ENCODE measurements around the gene MOK.

Gene MOK

GRCh38 chr14:102230481-102231210, 74.3 kb downstream of the MOK start:
- H3K36me3 Mint-ChIP-seq, result no peaks in the 10 kb centered on the region
- H3K27ac Mint-ChIP-seq, result no peak overlapping the region
- no peak overlapping the region for H3K4me3 Mint-ChIP-seq
- no peaks in the 10 kb centered on the region for H3K9me3 Mint-ChIP-seq
- H3K27me3 Mint-ChIP-seq, result no peaks in the 10 kb centered on the region
- no peaks in the 10 kb centered on the region for H3K4me1 Mint-ChIP-seq

DNA sequence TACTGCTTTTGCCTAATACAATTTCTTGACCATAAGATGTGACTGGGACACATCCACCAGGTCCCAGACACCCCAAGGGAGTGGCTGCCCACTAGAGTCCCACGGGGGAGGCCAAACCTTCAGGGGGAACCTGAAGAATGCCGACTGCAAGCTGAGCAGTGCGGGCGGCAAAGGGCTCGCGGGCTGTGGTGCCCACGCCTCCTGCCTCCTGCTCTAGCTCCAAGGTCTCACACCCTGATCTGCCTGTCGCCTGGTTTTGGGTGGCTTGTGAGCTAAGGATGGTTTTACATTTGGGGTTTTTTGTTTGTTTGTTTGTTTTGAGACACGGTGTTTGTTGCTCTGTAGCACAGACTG, 75.2 kb downstream of the MOK start:
- Mint-ChIP-seq H3K27ac (no peak overlapping the region), H3K27me3 (no peaks in the 10 kb centered on the region), H3K4me3 (no peak overlapping the region), H3K4me1 (no peaks in the 10 kb centered on the region), H3K36me3 (no peaks in the 10 kb centered on the region), H3K9me3 (no peaks in the 10 kb centered on the region)

DNA sequence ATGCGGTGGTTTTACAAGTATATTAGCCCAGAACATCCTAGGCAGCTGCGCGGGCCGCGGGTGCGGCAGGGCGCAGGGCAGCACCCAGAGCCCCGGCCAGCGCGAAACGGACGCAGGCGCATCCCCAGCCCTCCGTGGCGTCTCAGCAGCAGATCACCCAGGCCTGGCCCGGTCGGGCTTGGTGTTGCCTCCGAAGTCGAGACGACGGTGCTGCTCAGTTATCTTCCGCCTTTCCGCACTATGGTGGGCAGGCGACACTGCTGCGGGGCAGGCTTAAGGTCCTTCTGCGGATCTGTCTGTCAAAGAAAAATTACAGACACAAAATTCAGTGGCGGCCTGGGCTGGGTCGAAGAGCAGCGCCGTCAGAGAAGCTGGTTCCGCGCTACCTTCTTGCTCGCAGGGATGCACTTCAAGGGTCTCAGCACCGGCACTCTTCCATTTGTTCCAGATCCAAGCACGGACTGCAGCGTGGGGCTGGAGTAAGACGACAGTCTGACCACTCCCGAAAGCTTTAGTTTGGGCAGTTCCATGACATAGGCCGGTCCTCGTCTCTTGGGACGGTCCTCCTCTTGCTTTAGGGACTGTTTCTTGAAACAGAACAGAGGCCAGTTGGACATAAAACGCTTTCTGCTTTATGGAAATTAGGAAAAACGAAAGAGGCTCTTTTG, 75.8 kb downstream of the MOK start:
- no peaks in the 10 kb centered on the region for H3K27me3 Mint-ChIP-seq
- H3K4me1 Mint-ChIP-seq, result no peaks in the 10 kb centered on the region
- no peaks in the 10 kb centered on the region for H3K9me3 Mint-ChIP-seq
- H3K27ac Mint-ChIP-seq, result no peak overlapping the region
- no peak overlapping the region for H3K4me3 Mint-ChIP-seq
- no peaks in the 10 kb centered on the region for H3K36me3 Mint-ChIP-seq

DNA sequence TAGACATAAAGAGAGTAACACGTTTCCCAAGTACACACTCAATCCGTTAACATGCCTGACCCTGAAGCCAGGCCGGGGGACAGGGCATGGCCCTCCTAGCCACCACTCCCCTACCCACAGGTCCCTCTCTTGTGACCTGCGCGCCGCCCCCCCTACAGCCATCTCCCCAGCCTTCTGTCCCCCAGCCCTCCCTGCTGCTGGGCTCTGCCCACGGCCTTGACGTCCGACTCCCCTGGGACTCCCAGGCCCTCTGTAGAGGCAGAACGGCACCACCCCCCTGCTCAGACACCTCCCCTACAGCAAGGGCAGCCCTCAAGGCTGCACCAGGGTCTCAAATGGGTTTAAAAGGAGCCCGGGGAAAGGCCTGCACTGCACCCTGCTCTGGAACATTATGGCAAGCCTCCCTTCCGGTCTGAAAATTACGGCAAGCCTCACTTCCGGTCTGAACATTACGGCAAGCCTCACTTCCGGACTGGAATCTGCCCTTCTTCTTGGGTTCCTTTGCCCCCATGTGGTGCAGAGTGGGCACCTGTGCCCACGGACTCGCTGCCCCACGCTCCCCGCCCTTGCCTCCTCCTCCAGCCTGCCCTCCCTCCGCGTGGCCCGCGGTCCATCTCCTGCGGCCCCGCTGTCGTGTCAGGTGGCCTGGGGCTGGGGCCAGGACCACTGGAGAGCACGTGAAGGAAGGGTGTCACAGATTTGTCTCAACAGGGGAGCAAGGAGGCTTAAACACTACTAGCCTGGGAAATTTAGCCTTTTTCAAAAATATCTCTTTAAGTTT, 77.6 kb downstream of the MOK start:
- Mint-ChIP-seq H3K4me3 (no peak overlapping the region), H3K36me3 (peaks cover 1% of the 10 kb centered on the region), H3K9me3 (no peaks in the 10 kb centered on the region), H3K27ac (no peak overlapping the region), H3K4me1 (no peaks in the 10 kb centered on the region), H3K27me3 (no peaks in the 10 kb centered on the region)

DNA sequence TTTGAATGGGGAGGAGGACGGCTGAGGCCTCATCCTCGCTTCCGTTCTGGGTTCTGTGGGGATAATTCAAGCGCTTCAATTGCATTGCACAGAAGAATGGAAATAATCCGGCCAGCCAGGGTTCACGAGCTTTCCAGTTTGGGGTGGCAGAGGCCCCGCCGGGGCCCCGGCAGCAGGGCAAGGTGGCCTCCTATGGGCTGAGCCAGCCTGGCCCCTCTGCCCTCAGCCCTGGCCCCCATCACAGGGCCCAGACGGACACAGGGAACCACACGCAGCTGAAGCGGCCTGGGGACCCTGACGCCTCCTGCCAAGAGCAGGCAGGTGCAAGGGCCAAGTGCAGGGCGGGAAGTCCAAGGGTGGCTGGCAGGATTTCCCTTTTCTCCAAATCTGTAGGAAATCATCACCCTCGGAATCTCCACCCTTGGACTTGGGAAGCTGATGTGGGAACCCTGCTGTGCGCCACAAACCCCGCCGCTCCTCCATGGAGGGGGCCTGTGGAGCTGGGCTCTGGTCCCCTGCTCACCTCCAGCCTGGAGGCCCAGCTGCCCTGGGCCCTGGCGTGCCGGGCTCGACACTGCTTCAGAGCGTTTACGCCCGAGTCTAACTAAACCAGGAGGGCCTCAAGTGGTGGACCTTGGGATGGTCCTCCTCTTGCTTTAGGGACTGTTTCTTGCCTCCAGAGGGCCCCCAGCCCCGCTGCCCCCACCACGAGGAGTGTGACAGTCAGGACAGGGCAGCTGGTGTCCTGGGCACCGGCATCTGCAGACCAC, 78.4 kb downstream of the MOK start:
- H3K27ac Mint-ChIP-seq, result no peak overlapping the region
- H3K4me3 Mint-ChIP-seq, result no peak overlapping the region
- no peaks in the 10 kb centered on the region for H3K9me3 Mint-ChIP-seq
- no peaks in the 10 kb centered on the region for H3K4me1 Mint-ChIP-seq
- peaks cover 1% of the 10 kb centered on the region for H3K36me3 Mint-ChIP-seq
- H3K27me3 Mint-ChIP-seq, result no peaks in the 10 kb centered on the region

GRCh38 chr14:102225936-102226335, 79.0 kb downstream of the MOK start:
- Mint-ChIP-seq H3K9me3 (no peaks in the 10 kb centered on the region), H3K27me3 (no peaks in the 10 kb centered on the region), H3K4me3 (no peak overlapping the region), H3K27ac (no peak overlapping the region), H3K4me1 (no peaks in the 10 kb centered on the region), H3K36me3 (peaks cover 1% of the 10 kb centered on the region)

DNA sequence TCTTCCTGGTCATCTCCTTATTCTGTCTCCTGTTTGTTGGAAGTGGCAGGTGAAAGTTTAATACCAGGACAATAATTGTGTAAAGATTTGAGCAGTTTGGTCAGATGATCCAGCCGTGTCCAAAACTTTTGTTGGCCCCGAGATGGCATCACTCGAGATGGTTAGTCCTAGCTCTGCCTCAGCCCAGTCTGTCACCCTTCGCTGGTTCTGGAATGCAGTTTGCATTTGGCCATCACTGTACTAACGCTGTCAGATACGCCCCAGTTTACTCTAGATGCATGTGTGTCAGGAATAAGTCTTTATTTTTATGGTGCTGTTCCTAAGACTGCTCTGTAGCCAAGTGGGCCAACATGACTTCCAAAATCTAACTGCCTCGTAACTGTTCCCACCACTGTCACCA, 79.6 kb downstream of the MOK start:
- Mint-ChIP-seq H3K36me3 (peaks cover 1% of the 10 kb centered on the region), H3K27ac (no peak overlapping the region), H3K27me3 (no peaks in the 10 kb centered on the region), H3K4me3 (no peak overlapping the region), H3K9me3 (no peaks in the 10 kb centered on the region), H3K4me1 (no peaks in the 10 kb centered on the region)

DNA sequence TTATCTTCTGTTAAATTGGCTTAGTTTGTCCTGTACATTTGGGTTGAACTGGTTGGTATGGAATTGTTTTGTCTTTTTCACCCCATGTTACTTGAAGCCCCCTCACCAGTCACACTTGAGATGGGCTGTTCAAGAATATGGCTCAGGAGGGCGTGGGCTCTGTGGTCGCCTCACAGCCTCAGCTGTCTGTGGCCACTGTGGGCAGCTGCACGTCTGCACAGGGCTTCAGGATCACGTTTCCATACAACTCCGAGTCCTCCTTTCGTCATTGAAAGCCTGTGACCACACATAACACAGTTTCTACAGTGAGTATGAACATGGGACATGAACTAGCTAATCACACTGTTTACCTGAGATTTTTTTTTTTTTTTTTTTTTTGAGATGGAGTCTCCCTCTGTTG, 81.3 kb downstream of the MOK start:
- Mint-ChIP-seq H3K9me3 (no peaks in the 10 kb centered on the region), H3K4me3 (no peak overlapping the region), H3K27me3 (no peaks in the 10 kb centered on the region), H3K36me3 (peaks cover 1% of the 10 kb centered on the region), H3K4me1 (no peaks in the 10 kb centered on the region), H3K27ac (no peak overlapping the region)

DNA sequence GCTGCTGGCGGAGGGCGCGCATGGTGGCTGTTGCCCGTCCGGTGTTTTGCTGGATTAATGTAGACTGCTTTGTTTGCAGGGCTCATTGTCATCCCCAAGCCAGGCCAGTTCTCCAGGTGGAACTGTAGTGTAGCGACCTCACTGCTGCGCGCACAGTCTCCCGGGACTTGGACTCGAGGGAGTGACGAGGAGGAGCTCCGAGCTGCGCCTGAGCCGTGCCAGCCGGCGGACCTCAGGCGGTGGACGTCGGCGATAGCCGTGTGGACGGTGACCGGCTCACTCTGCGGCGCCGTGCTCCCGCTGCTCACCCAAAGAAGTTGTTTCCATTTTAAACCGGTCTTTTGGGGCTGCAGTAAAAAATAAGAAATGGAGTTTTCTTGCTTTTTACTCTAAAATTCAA, 82.2 kb downstream of the MOK start:
- H3K4me3 Mint-ChIP-seq, result no peak overlapping the region
- H3K27me3 Mint-ChIP-seq, result no peaks in the 10 kb centered on the region
- H3K27ac Mint-ChIP-seq, result no peak overlapping the region
- peaks cover 1% of the 10 kb centered on the region for H3K36me3 Mint-ChIP-seq
- H3K4me1 Mint-ChIP-seq, result no peaks in the 10 kb centered on the region
- H3K9me3 Mint-ChIP-seq, result no peaks in the 10 kb centered on the region

DNA sequence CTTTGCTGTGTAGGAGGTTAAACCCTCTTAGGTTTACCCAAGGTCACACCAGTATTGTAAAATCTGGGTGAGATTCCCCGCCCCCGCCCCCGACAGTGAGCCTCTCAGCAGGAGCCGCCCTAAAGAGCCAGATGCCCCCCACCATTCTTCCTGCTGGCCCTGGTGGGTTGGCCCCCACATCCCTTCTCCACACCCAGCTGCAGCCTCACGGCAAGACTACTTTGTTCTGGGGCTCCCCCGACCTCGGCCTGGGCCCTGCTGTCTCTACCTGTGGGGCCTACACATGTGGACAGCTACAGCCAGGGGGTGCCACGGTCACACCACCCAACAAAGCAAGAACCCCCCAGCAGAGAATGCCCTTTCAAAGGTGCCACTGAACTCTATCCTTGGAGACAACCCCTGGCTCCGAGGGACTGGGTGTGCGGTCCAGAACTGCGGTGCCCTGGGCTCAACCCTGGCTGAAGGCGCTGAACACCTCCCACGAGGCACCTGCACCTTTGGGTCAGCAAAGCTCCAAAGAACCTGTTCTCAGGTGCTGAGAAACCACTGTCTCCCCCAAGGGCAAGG, 82.9 kb downstream of the MOK start:
- no peaks in the 10 kb centered on the region for H3K27me3 Mint-ChIP-seq
- no peaks in the 10 kb centered on the region for H3K4me1 Mint-ChIP-seq
- H3K36me3 Mint-ChIP-seq, result peaks cover 1% of the 10 kb centered on the region
- no peaks in the 10 kb centered on the region for H3K9me3 Mint-ChIP-seq
- H3K4me3 Mint-ChIP-seq, result no peak overlapping the region
- no peak overlapping the region for H3K27ac Mint-ChIP-seq

DNA sequence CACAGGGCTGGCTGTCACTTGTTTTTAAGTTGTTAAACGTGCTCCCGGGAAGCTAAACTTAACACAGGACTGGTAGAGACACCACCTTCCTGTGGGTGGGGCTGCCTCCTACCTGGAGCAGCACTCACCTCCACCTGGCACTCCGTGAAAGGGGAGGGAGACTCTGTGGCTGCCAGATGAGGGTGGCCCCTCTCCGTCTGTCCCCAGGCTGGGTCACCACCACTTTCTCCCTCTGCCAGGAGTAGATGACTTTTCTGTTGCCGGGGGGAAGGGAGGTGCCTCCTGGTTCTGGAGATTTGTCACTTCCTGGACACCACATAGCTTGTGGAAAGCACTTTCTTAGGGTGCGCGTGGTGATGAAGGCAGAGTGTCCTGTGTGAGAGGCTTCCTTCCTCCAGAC, 83.9 kb downstream of the MOK start:
- Mint-ChIP-seq H3K27me3 (no peaks in the 10 kb centered on the region), H3K4me3 (no peak overlapping the region), H3K36me3 (peaks cover 1% of the 10 kb centered on the region), H3K27ac (no peak overlapping the region), H3K4me1 (no peaks in the 10 kb centered on the region), H3K9me3 (no peaks in the 10 kb centered on the region)

DNA sequence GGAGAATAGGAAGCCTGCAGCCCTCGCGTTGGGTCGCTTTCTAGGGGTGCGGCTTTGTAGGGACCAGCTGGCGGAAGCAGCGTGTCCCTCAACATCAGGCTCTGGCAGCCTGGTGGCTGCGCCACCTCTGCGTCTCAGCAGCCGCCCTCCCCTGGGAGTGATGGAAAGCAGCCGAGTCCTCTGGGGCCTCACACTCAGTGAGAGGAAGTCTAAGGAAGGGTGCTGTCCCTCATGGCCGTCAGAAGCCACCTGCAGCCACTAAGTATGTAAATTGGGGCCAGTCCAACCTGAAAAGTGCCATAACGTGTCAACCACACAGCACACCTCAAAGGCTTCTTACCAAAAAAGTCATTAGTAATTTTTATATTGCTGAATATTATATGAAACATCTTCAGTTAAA, 84.9 kb downstream of the MOK start:
- Mint-ChIP-seq H3K27me3 (no peaks in the 10 kb centered on the region), H3K4me1 (no peaks in the 10 kb centered on the region), H3K4me3 (no peak overlapping the region), H3K9me3 (no peaks in the 10 kb centered on the region), H3K36me3 (peaks cover 1% of the 10 kb centered on the region), H3K27ac (no peak overlapping the region)

- Mint-ChIP-seq H3K9me3 (no peaks in the 10 kb centered on the region), H3K4me1 (no peaks in the 10 kb centered on the region), H3K27me3 (no peaks in the 10 kb centered on the region), H3K36me3 (peaks cover 1% of the 10 kb centered on the region), H3K4me3 (no peak overlapping the region), H3K27ac (no peak overlapping the region)
Measured at GRCh38 chr14:102219316-102219715, 85.6 kb downstream of the MOK start.

DNA sequence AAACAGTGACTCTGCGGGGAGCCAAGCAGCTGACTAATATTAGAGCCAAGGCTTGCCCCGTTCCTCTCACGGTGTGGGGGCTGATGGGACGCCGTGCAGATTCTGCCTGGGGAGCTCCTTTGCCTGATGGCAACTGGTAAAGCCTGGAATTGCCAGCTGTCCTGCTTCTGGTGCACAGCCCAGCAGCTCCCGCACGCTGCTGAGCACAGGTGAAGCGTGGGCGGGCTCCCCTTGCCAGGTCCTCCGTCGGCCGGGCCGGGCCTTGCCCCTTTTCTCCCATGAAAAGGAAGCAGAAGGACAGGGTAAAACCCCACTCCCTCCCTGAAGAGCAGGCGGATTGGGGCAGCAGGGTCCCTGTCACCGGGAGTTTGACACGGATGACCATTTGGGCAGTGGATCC, 86.3 kb downstream of the MOK start:
- no peaks in the 10 kb centered on the region for H3K9me3 Mint-ChIP-seq
- no peak overlapping the region for H3K27ac Mint-ChIP-seq
- no peaks in the 10 kb centered on the region for H3K27me3 Mint-ChIP-seq
- no peaks in the 10 kb centered on the region for H3K4me1 Mint-ChIP-seq
- H3K4me3 Mint-ChIP-seq, result no peak overlapping the region
- peaks cover 1% of the 10 kb centered on the region for H3K36me3 Mint-ChIP-seq

- Mint-ChIP-seq H3K4me1 (no peaks in the 10 kb centered on the region), H3K9me3 (no peaks in the 10 kb centered on the region), H3K36me3 (no peaks in the 10 kb centered on the region), H3K4me3 (no peak overlapping the region), H3K27me3 (no peaks in the 10 kb centered on the region), H3K27ac (no peak overlapping the region)
Measured at GRCh38 chr14:102217987-102218421, 87.0 kb downstream of the MOK start.

Data from activated naive CD4-positive, alpha-beta T cell treated with anti-CD3 and anti-CD28 coated beads, Interleukin-2, amount 50 U/mL, for 24 hours (primary cell).